GM12878 (cell line): ENCODE data around the gene HDAC2. TPM values are rescaled to one million over a fixed set of nuclear protein-coding genes. Genes with fewer than 3 reads are reported as not detected.

ENCODE experiments used
- ATAC-seq: fragments of 200-7000 bp; cut with Tn5 transposase; 3 replicates; pipeline ENCODE4 v1.9.1; 2020; ENCODE audit warnings: mild to moderate bottlenecking, moderate library complexity
- BruUV-seq: library from RNA; stranded (reverse); fragments of 400-500 nt; replicated peaks from 2 replicates; lab custom pipeline; 2021; lab: Mats Ljungman, UMichigan
- CTCF ChIA-PET: fragments of 300-600 bp; sonication (Branson Sonifier 250); formaldehyde crosslinking; extraction: SDS; loops from one replicate; lab custom pipeline; 2021; ENCODE audit warnings: inconsistent platforms; lab: Yijun Ruan, JAX
- POLR2A ChIA-PET: fragments of 350-600 bp; formaldehyde crosslinking; extraction: SDS; loops from one replicate; lab custom pipeline; 2021; ENCODE audit warnings: inconsistent platforms; lab: Charles Lee
- RAD21 ChIA-PET: fragments of 300-600 bp; sonication (Branson Sonifier 250); formaldehyde crosslinking; loops from one replicate; lab custom pipeline; 2023; ENCODE audit warnings: antibody characterized with exemption; ENCODE audit not compliant: unreplicated experiment; lab: Charles Lee
- SMC1A ChIA-PET: fragments of 300-600 bp; sonication (Branson Sonifier 250); formaldehyde crosslinking; loops from one replicate; lab custom pipeline; 2023; ENCODE audit not compliant: unreplicated experiment, uncharacterized antibody; lab: Charles Lee
- DNase-seq: peaks from one replicate; pipeline ENCODE4 v3.0.0-alpha.2; 2011; ENCODE audit warnings: low read depth, low spot score
- FAIRE-seq: peaks from 3 replicates; lab custom pipeline; 2011; peaks lifted over from hg19 to GRCh38; lab: Jason Lieb, UNC
- H2AFZ ChIP-seq: 2 replicates; pipeline ENCODE4 v1.6.0; 2011; ENCODE audit warnings: low read depth, low read length, control low read depth; ENCODE audit not compliant: control insufficient read depth
- H3K27ac ChIP-seq: 2 replicates; pipeline ENCODE4 v1.5.1; 2011; ENCODE audit warnings: control low read depth; ENCODE audit not compliant: control insufficient read depth, insufficient read depth
- H3K27me3 ChIP-seq, 2 experiments: replicated peaks in 1 of 2; 2 replicates each; pipeline versions ENCODE4 v1.6.0 to v1.6.1; 2011; ENCODE audit warnings: low read length in 1 of 2; ENCODE audit not compliant: control insufficient read depth in 2 of 2, insufficient read depth in 2 of 2
- H3K36me3 ChIP-seq, 2 experiments: 2 replicates each; pipeline ENCODE4 v1.5.1; 2011; ENCODE audit warnings: low read length in 1 of 2; ENCODE audit not compliant: control insufficient read depth in 2 of 2, insufficient read depth in 2 of 2
- H3K4me1 ChIP-seq: 2 replicates; pipeline ENCODE4 v1.6.1; 2011; ENCODE audit warnings: mild to moderate bottlenecking, low read length, moderate library complexity, mixed read lengths; ENCODE audit not compliant: control insufficient read depth, insufficient read depth
- H3K4me2 ChIP-seq: 2 replicates; pipeline ENCODE4 v1.6.0; 2011; ENCODE audit warnings: control low read depth; ENCODE audit not compliant: control insufficient read depth, insufficient read depth
- H3K4me3 ChIP-seq: fragments of 200-600 bp; sonication (generic); 2 replicates; pipeline ENCODE4 v1.5.1; 2016
- H3K79me2 ChIP-seq: 2 replicates; pipeline ENCODE4 v1.6.0; 2011; ENCODE audit warnings: low read length; ENCODE audit not compliant: control insufficient read depth, insufficient read depth
- H3K9ac ChIP-seq: 2 replicates; pipeline ENCODE4 v1.8.0; 2011; ENCODE audit warnings: low read length, control low read depth, mixed read lengths; ENCODE audit not compliant: control insufficient read depth, insufficient read depth
- H3K9me3 ChIP-seq: replicated peaks from 3 replicates; pipeline ENCODE4 v1.5.1; 2011; ENCODE audit warnings: mild to moderate bottlenecking, low read length; ENCODE audit not compliant: control insufficient read depth, insufficient read depth
- H4K20me1 ChIP-seq: 2 replicates; pipeline ENCODE4 v1.6.0; 2011; ENCODE audit not compliant: control insufficient read depth, insufficient read depth
- CHD4 ChIP-seq: fragments of 200-600 bp; sonication (generic); IDR thresholded peaks from 2 replicates; pipeline ENCODE4 v1.6.1; 2016; ENCODE audit warnings: mild to moderate bottlenecking
- CREB1 ChIP-seq: IDR thresholded peaks from 2 replicates; pipeline ENCODE4 v1.6.1; 2012; ENCODE audit warnings: low read depth, mild to moderate bottlenecking, inconsistent platforms
- EED ChIP-seq: sonication (generic); IDR thresholded peaks from 2 replicates; pipeline ENCODE4 v1.6.1; 2016; ENCODE audit warnings: antibody characterized with exemption, low read depth
- ETV6 ChIP-seq, 2 experiments: fragments of 450-650 bp in 1 of 2; IDR thresholded peaks in 1 of 2; conservative IDR thresholded peaks in 1 of 2; 2 replicates each; pipeline ENCODE4 v1.6.1; 2014; ENCODE audit warnings: antibody characterized with exemption in 1 of 2, borderline replicate concordance in 1 of 2, low read depth in 1 of 2, mild to moderate bottlenecking in 1 of 2, moderate library complexity in 1 of 2
- HDAC6 ChIP-seq: fragments of 200-600 bp; sonication (generic); IDR thresholded peaks from one replicate; pipeline ENCODE4 v1.8.0; 2017; ENCODE audit warnings: antibody characterized with exemption; ENCODE audit not compliant: unreplicated experiment
- RAD21 ChIP-seq: IDR thresholded peaks from 2 replicates; pipeline ENCODE4 v1.6.1; 2011; ENCODE audit warnings: mild to moderate bottlenecking, low read depth, low read length, moderate library complexity; ENCODE audit not compliant: insufficient read depth
- RFX5 ChIP-seq: IDR thresholded peaks from 2 replicates; pipeline ENCODE4 v1.6.1; 2011; ENCODE audit warnings: low read depth, low read length, improper control_type of control experiment
- SMAD5 ChIP-seq: IDR thresholded peaks from 2 replicates; pipeline ENCODE4 v1.6.1; 2016; ENCODE audit warnings: antibody characterized with exemption, low read depth
- SP1 ChIP-seq: IDR thresholded peaks from one replicate; pipeline ENCODE4 v1.6.1; 2011; ENCODE audit warnings: low read depth, low read length
- ZSCAN29 ChIP-seq: fragments of 450-650 bp; IDR thresholded peaks from 2 replicates; pipeline ENCODE4 v1.6.1; 2017; ENCODE audit warnings: mild to moderate bottlenecking, moderate library complexity
- ZZZ3 ChIP-seq: IDR thresholded peaks from 2 replicates; pipeline ENCODE4 v1.6.1; 2011; ENCODE audit warnings: low read depth; ENCODE audit not compliant: control insufficient read depth, insufficient read length
- in situ Hi-C: fragments of 300-500 bp; cut with MboI; formaldehyde crosslinking; loops from 9 replicates; pipeline ENCODE4 v1.14.3; 2018; ENCODE audit warnings: mixed read lengths
- intact Hi-C: fragments of 100-400 bp; cut with micrococcal nuclease; formaldehyde crosslinking; loops from one replicate; pipeline ENCODE4 v1.14.2; 2022; ENCODE audit not compliant: unreplicated experiment
- polyA plus RNA-seq, 11 experiments: library from polyadenylated mRNA; depleted of rRNA in 4 of 11; unstranded in 6 of 11; stranded (reverse) in 5 of 11; fragments of >200 nt; fragmentation: Nextera tagmentation in 4 of 11; fragmentation: Illumina TruSeq in 1 of 11; extraction: Ambion mirVana in 4 of 11; extraction: Trizol in 1 of 11; gene quantifications; 1 replicate in 1 of 11; 2 replicates in 10 of 11; pipeline versions ENCODE4 v1.2.1 to v1.2.3, GENCODE V29; 2011 to 2016; ENCODE audit warnings: inconsistent platforms in 2 of 11, missing spikeins in 2 of 11, low read depth in 1 of 11
- total RNA-seq, 4 experiments: library from RNA; depleted of rRNA in 3 of 4; stranded (reverse); fragments of >200 nt in 3 of 4; fragmentation: Illumina TruSeq in 1 of 4; extraction: Trizol in 1 of 4; gene quantifications; 2 replicates each; pipeline versions ENCODE4 v1.2.1 to v1.2.3, GENCODE V29; 2013 to 2021
- TF ChIP-seq, protein P1 (sequence below): fragments of 450-650 bp; IDR thresholded peaks from 2 replicates; pipeline ENCODE4 v1.6.1; 2017; ENCODE audit warnings: mild to moderate bottlenecking, moderate library complexity
- TF ChIP-seq, protein P2 (sequence below): fragments of 450-650 bp; IDR thresholded peaks from 2 replicates; pipeline ENCODE4 v1.6.1; 2016; ENCODE audit warnings: mild to moderate bottlenecking
- TF ChIP-seq, protein P3 (sequence below): fragments of 450-650 bp; conservative IDR thresholded peaks from 2 replicates; pipeline ENCODE4 v1.6.1; 2017; ENCODE audit warnings: mild to moderate bottlenecking, moderate library complexity
- TF ChIP-seq, protein P4 (sequence below): IDR thresholded peaks from 2 replicates; pipeline ENCODE4 v1.6.1; 2011; ENCODE audit warnings: borderline replicate concordance, low read depth, mild to moderate bottlenecking, moderate library complexity, low read length; ENCODE audit not compliant: insufficient read depth, poor library complexity, severe bottlenecking

Gene HDAC2
- total and polyA plus RNA-seq, 10 of the 15 experiments (the other 5 are each of a cell fraction or from before 2014, with no cell fraction given): 40.4 to 210 (median 114) TPM

DNA sequence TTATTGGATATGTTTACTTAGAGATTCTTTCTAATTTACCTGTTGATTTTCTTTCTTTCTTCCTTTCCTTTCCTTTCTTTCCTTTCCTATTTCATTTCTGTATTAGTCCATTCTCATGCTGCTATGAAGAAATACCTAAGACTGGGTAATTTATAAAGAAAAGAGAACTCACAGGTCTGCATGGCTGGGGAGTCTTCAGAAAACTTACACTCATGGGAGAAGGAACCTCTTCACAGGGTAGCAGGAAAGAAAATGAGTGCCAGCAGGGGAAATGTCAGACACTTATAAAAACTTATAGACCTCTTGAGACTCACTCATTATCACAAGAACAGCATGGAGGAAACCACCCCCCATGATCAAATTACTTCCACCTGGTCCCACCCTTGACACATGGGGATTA lies 40.8 kb downstream of the HDAC2 start:
- in situ Hi-C loops (no loop called here), intact Hi-C loops (no loop called here)
- TF ChIP-seq, protein P1, sequence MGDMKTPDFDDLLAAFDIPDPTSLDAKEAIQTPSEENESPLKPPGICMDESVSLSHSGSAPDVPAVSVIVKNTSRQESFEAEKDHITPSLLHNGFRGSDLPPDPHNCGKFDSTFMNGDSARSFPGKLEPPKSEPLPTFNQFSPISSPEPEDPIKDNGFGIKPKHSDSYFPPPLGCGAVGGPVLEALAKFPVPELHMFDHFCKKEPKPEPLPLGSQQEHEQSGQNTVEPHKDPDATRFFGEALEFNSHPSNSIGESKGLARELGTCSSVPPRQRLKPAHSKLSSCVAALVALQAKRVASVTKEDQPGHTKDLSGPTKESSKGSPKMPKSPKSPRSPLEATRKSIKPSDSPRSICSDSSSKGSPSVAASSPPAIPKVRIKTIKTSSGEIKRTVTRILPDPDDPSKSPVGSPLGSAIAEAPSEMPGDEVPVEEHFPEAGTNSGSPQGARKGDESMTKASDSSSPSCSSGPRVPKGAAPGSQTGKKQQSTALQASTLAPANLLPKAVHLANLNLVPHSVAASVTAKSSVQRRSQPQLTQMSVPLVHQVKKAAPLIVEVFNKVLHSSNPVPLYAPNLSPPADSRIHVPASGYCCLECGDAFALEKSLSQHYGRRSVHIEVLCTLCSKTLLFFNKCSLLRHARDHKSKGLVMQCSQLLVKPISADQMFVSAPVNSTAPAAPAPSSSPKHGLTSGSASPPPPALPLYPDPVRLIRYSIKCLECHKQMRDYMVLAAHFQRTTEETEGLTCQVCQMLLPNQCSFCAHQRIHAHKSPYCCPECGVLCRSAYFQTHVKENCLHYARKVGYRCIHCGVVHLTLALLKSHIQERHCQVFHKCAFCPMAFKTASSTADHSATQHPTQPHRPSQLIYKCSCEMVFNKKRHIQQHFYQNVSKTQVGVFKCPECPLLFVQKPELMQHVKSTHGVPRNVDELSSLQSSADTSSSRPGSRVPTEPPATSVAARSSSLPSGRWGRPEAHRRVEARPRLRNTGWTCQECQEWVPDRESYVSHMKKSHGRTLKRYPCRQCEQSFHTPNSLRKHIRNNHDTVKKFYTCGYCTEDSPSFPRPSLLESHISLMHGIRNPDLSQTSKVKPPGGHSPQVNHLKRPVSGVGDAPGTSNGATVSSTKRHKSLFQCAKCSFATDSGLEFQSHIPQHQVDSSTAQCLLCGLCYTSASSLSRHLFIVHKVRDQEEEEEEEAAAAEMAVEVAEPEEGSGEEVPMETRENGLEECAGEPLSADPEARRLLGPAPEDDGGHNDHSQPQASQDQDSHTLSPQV: no peak
- TF ChIP-seq ZZZ3: no peak
- TF ChIP-seq, protein P2, sequence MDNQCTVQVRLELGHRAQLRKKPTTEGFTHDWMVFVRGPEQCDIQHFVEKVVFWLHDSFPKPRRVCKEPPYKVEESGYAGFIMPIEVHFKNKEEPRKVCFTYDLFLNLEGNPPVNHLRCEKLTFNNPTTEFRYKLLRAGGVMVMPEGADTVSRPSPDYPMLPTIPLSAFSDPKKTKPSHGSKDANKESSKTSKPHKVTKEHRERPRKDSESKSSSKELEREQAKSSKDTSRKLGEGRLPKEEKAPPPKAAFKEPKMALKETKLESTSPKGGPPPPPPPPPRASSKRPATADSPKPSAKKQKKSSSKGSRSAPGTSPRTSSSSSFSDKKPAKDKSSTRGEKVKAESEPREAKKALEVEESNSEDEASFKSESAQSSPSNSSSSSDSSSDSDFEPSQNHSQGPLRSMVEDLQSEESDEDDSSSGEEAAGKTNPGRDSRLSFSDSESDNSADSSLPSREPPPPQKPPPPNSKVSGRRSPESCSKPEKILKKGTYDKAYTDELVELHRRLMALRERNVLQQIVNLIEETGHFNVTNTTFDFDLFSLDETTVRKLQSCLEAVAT: no peak
- TF ChIP-seq HDAC6: no peak
- TF ChIP-seq SP1: no peak
- no peak for TF ChIP-seq CREB1
- TF ChIP-seq, protein P3, sequence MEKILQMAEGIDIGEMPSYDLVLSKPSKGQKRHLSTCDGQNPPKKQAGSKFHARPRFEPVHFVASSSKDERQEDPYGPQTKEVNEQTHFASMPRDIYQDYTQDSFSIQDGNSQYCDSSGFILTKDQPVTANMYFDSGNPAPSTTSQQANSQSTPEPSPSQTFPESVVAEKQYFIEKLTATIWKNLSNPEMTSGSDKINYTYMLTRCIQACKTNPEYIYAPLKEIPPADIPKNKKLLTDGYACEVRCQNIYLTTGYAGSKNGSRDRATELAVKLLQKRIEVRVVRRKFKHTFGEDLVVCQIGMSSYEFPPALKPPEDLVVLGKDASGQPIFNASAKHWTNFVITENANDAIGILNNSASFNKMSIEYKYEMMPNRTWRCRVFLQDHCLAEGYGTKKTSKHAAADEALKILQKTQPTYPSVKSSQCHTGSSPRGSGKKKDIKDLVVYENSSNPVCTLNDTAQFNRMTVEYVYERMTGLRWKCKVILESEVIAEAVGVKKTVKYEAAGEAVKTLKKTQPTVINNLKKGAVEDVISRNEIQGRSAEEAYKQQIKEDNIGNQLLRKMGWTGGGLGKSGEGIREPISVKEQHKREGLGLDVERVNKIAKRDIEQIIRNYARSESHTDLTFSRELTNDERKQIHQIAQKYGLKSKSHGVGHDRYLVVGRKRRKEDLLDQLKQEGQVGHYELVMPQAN: no peak
- no peak for TF ChIP-seq RAD21
- TF ChIP-seq ZSCAN29: no peak
- no peak for TF ChIP-seq ETV6 (conservative IDR thresholded peaks at IDR 0.05 in 1 of 2, IDR thresholded peaks at IDR 0.05 in 1 of 2; ENCODE audit: borderline replicate concordance in 1 of 2, low read depth in 1 of 2)
- no peak for TF ChIP-seq EED
- TF ChIP-seq, protein P4, sequence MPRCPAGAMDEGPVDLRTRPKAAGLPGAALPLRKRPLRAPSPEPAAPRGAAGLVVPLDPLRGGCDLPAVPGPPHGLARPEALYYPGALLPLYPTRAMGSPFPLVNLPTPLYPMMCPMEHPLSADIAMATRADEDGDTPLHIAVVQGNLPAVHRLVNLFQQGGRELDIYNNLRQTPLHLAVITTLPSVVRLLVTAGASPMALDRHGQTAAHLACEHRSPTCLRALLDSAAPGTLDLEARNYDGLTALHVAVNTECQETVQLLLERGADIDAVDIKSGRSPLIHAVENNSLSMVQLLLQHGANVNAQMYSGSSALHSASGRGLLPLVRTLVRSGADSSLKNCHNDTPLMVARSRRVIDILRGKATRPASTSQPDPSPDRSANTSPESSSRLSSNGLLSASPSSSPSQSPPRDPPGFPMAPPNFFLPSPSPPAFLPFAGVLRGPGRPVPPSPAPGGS: no peak
- no peak for TF ChIP-seq RFX5
- no peak for TF ChIP-seq CHD4
- no peak for TF ChIP-seq SMAD5
- H3K79me2 ChIP-seq: no peaks in the 10 kb centered on the region
- no TSS peak for BruUV-seq
- no peak overlapping the region for H3K27ac ChIP-seq
- POLR2A ChIA-PET: no interaction called here
- DNase-seq (no peak), FAIRE-seq (no peak), ATAC-seq (no peak)
- SMC1A ChIA-PET: no interaction called here
- no peak overlapping the region for H3K4me2 ChIP-seq
- no peaks in the 10 kb centered on the region for H3K4me1 ChIP-seq
- no peaks in the 10 kb centered on the region for H4K20me1 ChIP-seq
- H3K36me3 ChIP-seq: no peaks in the 10 kb centered on the region
- no peak overlapping the region for H2AFZ ChIP-seq
- H3K4me3 ChIP-seq: no peak overlapping the region
- CTCF ChIA-PET: no interaction called here
- no peak overlapping the region for H3K9ac ChIP-seq
- peaks cover 2% of the 10 kb centered on the region; the same call in 1 of the 3 replicates for H3K9me3 ChIP-seq
- no peaks in the 10 kb centered on the region for H3K27me3 ChIP-seq
- RAD21 ChIA-PET: no interaction called here
